ENCODE results near the gene AGAP1.

The AGAP1 gene

DNA sequence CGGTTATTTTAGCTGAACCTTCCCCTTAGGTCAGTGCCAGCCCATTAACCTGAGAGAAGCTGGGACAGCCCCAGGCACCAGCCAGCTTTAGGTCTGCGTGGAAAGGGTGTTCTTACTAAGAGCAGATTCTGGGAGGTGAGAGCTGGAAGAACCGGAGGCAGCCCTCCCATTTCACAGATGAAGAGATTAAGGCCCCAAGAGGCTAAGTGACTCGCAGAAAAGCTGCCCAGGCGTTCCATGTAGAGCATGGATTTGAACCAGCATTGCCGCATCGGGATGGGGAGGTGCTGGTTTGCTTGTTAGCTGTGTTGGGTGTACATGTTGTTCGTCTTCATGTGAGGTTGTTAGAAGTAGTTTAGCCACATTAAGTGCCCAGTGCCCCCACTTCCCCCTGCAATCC lies 203.2 kb downstream of the AGAP1 start:
- no peak overlapping the region for H3K4me3 ChIP-seq (ENCODE audit: low read length)
- DNase-seq (ENCODE audit: low read depth) = no peak
- TF ChIP-seq, protein P1, sequence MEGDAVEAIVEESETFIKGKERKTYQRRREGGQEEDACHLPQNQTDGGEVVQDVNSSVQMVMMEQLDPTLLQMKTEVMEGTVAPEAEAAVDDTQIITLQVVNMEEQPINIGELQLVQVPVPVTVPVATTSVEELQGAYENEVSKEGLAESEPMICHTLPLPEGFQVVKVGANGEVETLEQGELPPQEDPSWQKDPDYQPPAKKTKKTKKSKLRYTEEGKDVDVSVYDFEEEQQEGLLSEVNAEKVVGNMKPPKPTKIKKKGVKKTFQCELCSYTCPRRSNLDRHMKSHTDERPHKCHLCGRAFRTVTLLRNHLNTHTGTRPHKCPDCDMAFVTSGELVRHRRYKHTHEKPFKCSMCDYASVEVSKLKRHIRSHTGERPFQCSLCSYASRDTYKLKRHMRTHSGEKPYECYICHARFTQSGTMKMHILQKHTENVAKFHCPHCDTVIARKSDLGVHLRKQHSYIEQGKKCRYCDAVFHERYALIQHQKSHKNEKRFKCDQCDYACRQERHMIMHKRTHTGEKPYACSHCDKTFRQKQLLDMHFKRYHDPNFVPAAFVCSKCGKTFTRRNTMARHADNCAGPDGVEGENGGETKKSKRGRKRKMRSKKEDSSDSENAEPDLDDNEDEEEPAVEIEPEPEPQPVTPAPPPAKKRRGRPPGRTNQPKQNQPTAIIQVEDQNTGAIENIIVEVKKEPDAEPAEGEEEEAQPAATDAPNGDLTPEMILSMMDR (IDR thresholded peaks at IDR 0.05; ENCODE audit: insufficient read depth, low read depth, low read length, missing control alignments) = no peak

DNA sequence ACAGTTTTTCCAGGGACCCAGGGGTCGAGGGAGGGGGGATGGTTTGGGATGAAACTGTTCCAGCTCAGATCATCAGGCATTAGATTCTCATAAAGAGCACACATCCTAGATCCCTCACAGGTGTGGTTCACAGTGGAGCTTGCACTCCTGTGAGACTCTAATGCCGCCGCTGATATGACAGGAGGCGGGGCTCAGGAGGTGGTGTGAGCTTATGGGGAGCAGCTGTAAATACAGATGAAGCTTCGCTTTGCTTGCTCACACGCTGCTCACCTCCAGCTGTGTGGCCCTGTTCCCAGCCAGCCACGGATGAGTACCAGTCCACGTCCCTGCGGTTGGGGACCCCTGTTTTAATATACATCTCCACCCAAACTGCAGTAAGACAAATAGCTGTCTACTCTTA lies 204.2 kb downstream of the AGAP1 start:
- no peak overlapping the region for H3K4me3 ChIP-seq (ENCODE audit: low read length)
- no peak for DNase-seq (ENCODE audit: low read depth)
- TF ChIP-seq, protein P1 (IDR thresholded peaks at IDR 0.05; ENCODE audit: insufficient read depth, low read depth, low read length, missing control alignments) = no peak

DNA sequence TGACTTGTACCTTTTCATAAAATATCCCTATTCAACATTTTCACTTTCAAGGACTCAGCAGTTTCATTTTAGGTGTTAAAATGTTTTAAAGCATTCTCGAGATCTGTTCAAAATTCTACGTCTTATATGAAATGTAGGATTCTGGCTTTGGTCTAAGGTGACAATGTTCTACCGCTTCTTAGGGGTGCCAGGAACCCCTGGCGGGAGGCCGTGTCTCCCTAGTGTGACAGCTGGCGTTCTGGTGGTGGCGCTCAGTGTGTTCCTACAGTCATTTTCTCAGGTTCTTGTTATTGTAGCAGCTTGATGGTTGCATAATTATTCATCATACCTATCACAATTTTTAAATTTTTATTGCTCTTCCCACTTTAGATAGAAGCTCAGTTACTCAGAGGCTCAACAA lies 204.6 kb downstream of the AGAP1 start:
- no peak overlapping the region for H3K4me3 ChIP-seq (ENCODE audit: low read length)
- TF ChIP-seq, protein P1 (IDR thresholded peaks at IDR 0.05; ENCODE audit: insufficient read depth, low read depth, low read length, missing control alignments) = no peak

DNA sequence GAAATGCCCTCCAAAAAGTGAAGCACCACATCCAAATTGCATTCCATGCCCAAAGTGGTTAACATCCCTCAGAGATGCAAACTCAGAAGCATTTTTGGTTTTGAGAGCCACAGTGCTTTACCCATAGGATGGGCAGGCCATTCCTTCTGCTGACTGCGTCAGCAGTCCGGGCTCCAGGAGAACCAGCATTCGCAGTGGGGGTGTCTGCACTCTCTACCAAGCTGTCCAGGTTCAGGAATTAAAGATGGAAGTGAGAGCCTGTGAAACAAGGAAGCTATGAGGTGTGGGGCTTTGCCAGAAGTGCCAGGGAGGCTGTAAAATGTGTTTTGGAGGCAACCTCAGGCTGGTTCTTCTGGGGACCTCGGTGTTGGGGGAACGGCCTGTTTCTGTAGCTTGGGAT lies 205.7 kb downstream of the AGAP1 start:
- TF ChIP-seq, protein P1 (IDR thresholded peaks at IDR 0.05; ENCODE audit: insufficient read depth, low read depth, low read length, missing control alignments) = no peak
- DNase-seq (ENCODE audit: low read depth) = no peak
- no peak overlapping the region for H3K4me3 ChIP-seq (ENCODE audit: low read length)

More for the DNA sequence above, 204.6 kb downstream of the AGAP1 start:
- DNase-seq (ENCODE audit: low read depth) = no peak

DNA sequence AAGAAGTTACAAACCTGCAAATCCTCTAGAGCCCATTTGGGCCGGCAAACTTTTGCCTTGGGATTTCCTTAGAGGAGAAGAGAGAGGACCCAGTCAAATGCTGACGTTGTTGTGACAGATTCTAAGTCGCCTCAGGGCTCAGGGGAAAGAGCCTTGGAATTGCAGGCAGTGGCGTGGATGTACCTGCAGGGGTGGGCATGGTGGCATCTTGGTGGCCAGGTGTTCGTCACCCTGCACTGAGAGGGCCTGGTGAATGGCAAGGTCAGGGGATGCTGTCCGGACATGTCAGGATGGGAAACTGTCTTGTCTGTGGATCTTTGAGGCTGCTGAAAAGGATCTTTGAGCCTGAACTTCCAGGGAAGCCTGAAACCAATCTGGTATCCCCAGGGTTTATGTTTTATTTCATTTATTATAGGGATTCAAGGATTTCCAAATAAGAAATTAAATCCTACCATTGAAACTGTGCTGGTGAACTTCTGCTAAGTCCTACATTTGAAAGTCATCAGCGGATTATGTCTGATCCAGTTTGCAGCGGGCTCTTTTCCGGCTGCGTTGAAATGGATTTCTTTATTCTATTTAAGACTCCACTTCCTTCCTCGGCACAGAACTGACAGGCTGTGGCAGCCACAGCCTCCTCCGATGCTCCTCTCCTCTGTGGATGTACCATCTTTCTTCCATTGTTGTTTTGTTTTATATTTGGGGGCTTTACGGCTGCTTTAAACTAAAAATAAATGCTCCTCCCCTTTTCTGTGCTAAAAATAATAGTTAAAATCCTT lies 207.6 kb downstream of the AGAP1 start:
- TF ChIP-seq, protein P1 (IDR thresholded peaks at IDR 0.05; ENCODE audit: insufficient read depth, low read depth, low read length, missing control alignments) = no peak

DNA sequence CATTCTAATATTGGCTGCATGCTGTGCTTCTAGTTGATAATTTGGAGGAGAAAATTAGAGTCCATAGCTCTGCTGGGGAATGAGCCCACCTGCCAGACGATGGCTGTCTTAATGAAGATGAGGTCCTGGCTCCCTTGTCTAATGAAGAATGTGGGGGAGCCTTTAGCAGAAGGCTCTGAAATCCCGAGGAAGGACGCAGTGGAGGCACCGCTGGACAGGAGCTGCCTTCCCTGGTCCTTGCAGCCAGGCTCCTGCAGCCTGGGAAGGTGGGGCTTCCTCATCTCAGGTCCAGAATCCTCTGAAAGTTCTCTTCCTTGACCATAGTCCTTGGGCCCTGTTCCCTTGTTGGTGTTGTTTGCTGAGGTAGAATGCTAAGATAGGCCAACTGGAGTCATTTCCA lies 208.3 kb downstream of the AGAP1 start:
- no peak for DNase-seq (ENCODE audit: low read depth)
- TF ChIP-seq, protein P1 (IDR thresholded peaks at IDR 0.05; ENCODE audit: insufficient read depth, low read depth, low read length, missing control alignments) = no peak
- no peak overlapping the region for H3K4me3 ChIP-seq (ENCODE audit: low read length)

More for the DNA sequence above, 207.6 kb downstream of the AGAP1 start:
- no peak overlapping the region for H3K4me3 ChIP-seq (ENCODE audit: low read length)
- no peak for DNase-seq (ENCODE audit: low read depth)

Data from epithelial cell of esophagus (primary cell).